ENCODE data around the gene TMEM26.

TMEM26 gene

DNA sequence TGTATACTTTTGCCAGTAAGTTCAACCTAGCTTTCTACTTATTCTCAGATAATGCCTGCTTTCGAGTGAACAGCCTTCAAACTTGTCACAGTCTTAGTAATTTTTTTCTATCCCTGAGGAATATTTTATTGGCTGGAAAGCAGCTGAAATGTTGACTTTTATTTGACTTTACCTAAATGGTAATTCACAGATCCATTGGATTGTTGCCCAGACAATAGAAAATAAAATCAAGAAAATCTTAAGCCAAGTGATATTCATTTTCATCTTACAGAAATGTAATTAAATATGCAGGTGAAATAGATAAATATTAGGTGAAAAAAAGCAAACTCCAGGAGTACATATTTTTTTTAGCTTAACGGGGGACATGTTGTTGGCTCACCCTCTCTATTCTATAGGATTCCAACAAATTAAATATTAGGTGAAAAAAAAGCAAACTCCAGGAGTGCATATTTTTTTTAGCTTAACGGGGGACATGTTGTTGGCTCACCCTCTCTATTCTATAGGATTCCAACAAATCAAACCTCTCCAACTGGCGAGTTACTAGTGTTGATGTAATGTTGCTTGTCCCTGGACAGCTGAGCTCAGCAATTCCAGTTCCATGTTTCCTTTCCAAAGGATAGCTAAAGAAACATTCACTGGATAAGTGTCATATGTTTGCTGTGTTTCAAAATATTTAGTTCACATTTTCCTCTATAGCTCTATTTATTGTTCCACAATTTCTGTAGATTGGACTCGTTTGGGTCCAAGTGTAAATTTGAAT is 4.2 kb downstream of the TMEM26 start:
- H3K27ac ChIP-seq = no peak overlapping the region
- no peak for TF ChIP-seq ZFX (IDR thresholded peaks at IDR 0.05; ENCODE audit: borderline replicate concordance)
- TF ChIP-seq, protein P1, sequence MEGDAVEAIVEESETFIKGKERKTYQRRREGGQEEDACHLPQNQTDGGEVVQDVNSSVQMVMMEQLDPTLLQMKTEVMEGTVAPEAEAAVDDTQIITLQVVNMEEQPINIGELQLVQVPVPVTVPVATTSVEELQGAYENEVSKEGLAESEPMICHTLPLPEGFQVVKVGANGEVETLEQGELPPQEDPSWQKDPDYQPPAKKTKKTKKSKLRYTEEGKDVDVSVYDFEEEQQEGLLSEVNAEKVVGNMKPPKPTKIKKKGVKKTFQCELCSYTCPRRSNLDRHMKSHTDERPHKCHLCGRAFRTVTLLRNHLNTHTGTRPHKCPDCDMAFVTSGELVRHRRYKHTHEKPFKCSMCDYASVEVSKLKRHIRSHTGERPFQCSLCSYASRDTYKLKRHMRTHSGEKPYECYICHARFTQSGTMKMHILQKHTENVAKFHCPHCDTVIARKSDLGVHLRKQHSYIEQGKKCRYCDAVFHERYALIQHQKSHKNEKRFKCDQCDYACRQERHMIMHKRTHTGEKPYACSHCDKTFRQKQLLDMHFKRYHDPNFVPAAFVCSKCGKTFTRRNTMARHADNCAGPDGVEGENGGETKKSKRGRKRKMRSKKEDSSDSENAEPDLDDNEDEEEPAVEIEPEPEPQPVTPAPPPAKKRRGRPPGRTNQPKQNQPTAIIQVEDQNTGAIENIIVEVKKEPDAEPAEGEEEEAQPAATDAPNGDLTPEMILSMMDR (IDR thresholded peaks at IDR 0.05) = no peak

DNA sequence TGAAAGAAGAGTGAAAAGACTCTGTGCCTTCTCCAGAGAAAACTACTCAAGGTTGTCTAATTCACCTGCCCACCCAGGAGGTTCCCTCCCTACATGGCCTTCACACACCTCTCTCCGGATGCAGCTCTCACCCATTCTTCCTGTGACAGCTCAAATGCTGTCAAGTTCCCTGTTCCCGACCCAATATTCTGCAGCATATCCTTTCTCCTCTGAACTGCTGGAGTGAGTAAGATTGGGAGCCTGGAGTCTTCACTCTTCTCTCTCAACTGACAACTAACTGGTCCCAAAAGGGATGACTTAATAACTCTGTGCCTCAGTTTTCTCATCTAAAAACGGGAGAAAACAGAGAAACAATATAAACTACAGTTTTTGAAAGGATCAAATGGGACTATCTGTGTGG is 5.1 kb downstream of the TMEM26 start:
- no peak overlapping the region for H3K27ac ChIP-seq
- TF ChIP-seq ZFX (IDR thresholded peaks at IDR 0.05; ENCODE audit: borderline replicate concordance) = no peak
- TF ChIP-seq, protein P1 (IDR thresholded peaks at IDR 0.05) = no peak

- H3K27ac ChIP-seq = no peak overlapping the region
- TF ChIP-seq ZFX (IDR thresholded peaks at IDR 0.05; ENCODE audit: borderline replicate concordance) = no peak
- TF ChIP-seq, protein P1 (IDR thresholded peaks at IDR 0.05) = no peak
Measured at GRCh38 chr10:61439058-61439609, 14.0 kb downstream of the TMEM26 start.

DNA sequence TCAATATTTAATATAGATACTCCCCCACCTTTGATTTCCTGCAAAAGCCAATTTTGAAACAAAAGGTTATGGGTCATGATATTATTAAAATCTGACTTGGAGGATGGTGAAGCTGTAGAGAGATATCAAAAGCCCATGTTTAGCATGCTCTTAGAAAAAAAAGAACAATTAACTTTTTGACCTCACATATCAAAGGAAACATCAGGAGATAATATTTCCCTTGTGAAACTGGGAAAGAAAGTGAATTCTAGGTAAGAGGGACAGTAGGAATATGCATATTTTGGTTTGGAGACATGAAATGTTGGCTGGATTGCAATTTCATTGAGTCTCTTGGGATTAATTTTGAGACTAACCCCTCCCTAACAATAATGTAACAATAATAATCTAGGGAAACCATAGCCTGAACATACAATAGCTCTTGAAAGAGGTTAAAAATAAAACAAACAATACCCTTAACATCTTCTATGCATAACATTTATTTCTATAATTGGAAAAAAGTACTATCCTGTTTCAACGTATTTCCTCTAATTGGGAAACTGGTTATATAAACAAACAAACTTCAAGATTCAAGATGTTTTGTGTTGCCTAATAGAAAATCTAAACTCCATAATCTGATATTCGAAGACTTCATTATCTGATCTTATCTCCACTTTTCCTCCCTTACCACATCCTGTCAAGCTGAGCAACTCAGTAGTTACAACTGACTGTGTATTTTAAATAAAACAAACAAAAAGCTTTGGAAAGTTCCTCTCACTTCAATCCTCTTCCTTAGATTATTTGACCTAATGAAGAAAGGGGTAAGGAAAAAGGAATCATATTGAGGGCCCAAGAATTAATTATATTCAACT is 14.8 kb downstream of the TMEM26 start:
- TF ChIP-seq, protein P1 (IDR thresholded peaks at IDR 0.05) = no peak
- TF ChIP-seq ZFX (IDR thresholded peaks at IDR 0.05; ENCODE audit: borderline replicate concordance) = no peak
- H3K27ac ChIP-seq = no peak overlapping the region

DNA sequence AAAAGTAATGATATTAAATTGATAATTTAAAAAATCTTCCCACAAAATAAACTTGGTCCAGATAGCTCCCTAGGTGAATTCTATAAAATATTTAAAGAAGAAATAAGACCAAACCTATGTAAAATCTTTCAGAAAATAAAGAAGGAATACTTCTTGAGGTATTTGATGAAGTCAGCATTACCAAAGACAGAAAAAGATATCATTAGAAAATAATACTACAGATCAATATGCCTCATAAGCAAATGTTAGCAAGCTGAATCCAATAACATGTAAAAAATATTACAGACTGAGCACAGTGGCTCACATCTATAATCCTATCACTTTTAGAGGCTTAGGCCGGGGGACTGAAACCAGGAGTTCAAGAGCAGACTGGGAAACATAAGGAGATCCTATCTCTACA is 30.0 kb downstream of the TMEM26 start:
- no peak overlapping the region for H3K27ac ChIP-seq
- no peak for TF ChIP-seq ZFX (IDR thresholded peaks at IDR 0.05; ENCODE audit: borderline replicate concordance)
- TF ChIP-seq, protein P1 (IDR thresholded peaks at IDR 0.05) = no peak

- no peak for TF ChIP-seq ZFX (IDR thresholded peaks at IDR 0.05; ENCODE audit: borderline replicate concordance)
- TF ChIP-seq, protein P1 (IDR thresholded peaks at IDR 0.05) = no peak
- H3K27ac ChIP-seq = no peak overlapping the region
Measured at GRCh38 chr10:61417661-61418060, 35.5 kb downstream of the TMEM26 start.
